ENCODE results near the gene DAAM1. TPM values are rescaled to one million over a fixed set of nuclear protein-coding genes. Genes with fewer than 3 reads are reported as not detected.

The DAAM1 gene
- total RNA-seq, 3 donors from 2014 or later (not counting 1 experiment from before 2014, with no cell fraction given), result 10.9 to 31.4 (median 12.6) TPM

DNA sequence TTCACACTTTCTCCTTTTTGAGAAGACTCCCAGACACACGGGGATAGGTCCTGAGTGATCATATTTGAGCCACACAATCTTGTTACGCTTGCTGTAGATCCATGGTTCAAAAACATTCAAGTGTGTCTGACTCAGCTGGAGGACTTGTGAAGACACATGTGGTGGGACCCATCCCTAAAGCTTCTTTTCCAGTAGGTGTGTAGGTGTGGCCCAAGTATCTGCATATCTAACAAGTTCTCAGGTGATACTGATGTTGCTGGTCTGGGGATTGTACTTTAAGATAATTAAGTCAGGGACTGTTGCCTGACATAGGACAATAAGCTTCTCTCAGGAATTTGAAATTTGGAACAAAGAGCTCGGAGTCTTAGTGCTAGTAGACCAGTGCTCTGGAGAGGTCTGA, 4.1 kb upstream of the DAAM1 start:
- Mint-ChIP-seq H3K27ac (no peak overlapping the region), H3K4me1 (peaks cover 13 to 16% of the 10 kb centered on the region in 2 donors), H3K9me3 (no peaks in the 10 kb centered on the region), H3K36me3 (no peaks in the 10 kb centered on the region), H3K27me3 (ENCODE audit: low read depth in 2 of 2) (peaks cover 19 to 54% of the 10 kb centered on the region in 2 donors), H3K4me3 (no peak overlapping the region)
- Histone ChIP-seq H3K27me3 (ENCODE audit: control insufficient read depth, insufficient read depth, low read length) (peaks cover 4% of the 10 kb centered on the region), H3K4me1 (ENCODE audit: control insufficient read depth, insufficient read depth, low read length) (peaks cover 10% of the 10 kb centered on the region), H3K36me3 (ENCODE audit: control insufficient read depth, insufficient read depth, low read length) (no peaks in the 10 kb centered on the region), H3K27ac (ENCODE audit: low read length) (no peak overlapping the region), H3K4me3 (ENCODE audit: low read length) (no peak overlapping the region), H3K9me3 (ENCODE audit: control insufficient read depth, insufficient read depth, low read length) (no peaks in the 10 kb centered on the region)
- no peak for ATAC-seq
- intact Hi-C loops (cut with micrococcal nuclease), result loop anchor here (10.0 kb wide), 1 partner anchor 970 kb away; no protein-coding TSS in a partner anchor
- WGBS (ENCODE audit: insufficient coverage), result 88% methylated on average over 3 of the region's 3 CpGs
- DNase-seq, result no peak
- TF ChIP-seq, protein P1, sequence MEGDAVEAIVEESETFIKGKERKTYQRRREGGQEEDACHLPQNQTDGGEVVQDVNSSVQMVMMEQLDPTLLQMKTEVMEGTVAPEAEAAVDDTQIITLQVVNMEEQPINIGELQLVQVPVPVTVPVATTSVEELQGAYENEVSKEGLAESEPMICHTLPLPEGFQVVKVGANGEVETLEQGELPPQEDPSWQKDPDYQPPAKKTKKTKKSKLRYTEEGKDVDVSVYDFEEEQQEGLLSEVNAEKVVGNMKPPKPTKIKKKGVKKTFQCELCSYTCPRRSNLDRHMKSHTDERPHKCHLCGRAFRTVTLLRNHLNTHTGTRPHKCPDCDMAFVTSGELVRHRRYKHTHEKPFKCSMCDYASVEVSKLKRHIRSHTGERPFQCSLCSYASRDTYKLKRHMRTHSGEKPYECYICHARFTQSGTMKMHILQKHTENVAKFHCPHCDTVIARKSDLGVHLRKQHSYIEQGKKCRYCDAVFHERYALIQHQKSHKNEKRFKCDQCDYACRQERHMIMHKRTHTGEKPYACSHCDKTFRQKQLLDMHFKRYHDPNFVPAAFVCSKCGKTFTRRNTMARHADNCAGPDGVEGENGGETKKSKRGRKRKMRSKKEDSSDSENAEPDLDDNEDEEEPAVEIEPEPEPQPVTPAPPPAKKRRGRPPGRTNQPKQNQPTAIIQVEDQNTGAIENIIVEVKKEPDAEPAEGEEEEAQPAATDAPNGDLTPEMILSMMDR (IDR thresholded peaks at IDR 0.05), result no peak

DNA sequence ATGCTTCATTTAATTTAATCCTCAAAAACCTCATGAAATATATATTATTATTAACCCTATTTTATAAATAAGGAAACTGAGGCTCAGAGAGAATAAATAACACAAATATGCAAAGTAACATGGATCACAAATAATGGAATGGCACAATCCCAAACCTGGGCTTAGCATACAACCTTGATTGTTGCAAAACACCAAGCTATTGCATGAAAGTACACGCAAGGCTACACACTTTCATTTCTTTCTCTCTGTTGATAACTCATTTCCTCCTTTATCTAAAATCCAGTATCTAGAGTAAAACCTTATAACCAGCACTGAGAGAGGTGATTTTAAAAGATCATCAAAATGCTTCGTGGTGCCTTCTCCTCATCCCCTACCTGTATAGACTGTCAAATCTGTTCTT, 2.8 kb upstream of the DAAM1 start:
- intact Hi-C loops (cut with micrococcal nuclease), result loop anchor here (5.0 to 10.0 kb wide), 2 partner anchors 969 to 1793 kb away; partner anchors contain the start of gene NAA30
- H3K36me3 Mint-ChIP-seq, result no peaks in the 10 kb centered on the region

DNA sequence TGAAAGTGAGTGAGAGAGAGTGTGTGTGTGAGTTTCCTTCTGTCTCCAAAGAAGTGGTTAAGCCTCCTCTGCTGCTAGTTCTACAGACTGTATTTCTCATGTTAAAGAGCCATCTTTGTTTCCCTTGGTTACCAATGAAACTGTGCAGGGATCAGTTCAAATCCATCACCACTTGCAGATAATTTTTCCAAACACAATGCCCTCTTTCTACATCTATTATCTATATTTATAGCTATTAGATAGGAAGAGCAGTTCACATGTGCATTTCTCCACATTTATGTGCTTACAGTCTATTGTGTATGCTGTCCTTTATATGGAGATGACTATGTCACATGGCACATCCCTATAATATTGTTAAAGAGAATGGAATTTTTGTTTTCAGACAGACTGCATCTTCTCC, 2.2 kb upstream of the DAAM1 start:
- no peak overlapping the region for H3K27ac Mint-ChIP-seq
- ATAC-seq (no peak), DNase-seq (no peak)
- no peaks in the 10 kb centered on the region for H3K9me3 Mint-ChIP-seq
- H3K4me1 Mint-ChIP-seq, result peaks cover 24 to 29% of the 10 kb centered on the region in 2 donors
- H3K36me3 Mint-ChIP-seq, result no peaks in the 10 kb centered on the region
- no peaks in the 10 kb centered on the region for H3K36me3 ChIP-seq (ENCODE audit: control insufficient read depth, insufficient read depth, low read length)
- H3K4me1 ChIP-seq (ENCODE audit: control insufficient read depth, insufficient read depth, low read length), result peaks cover 22% of the 10 kb centered on the region
- no peak overlapping the region for H3K4me3 ChIP-seq (ENCODE audit: low read length)
- H3K9me3 ChIP-seq (ENCODE audit: control insufficient read depth, insufficient read depth, low read length), result no peaks in the 10 kb centered on the region
- intact Hi-C loops (cut with micrococcal nuclease), result loop anchor here (5.0 to 10.0 kb wide), 2 partner anchors 968 to 1794 kb away; partner anchors contain the start of gene NAA30
- H3K4me3 Mint-ChIP-seq, result no peak overlapping the region
- no peak overlapping the region for H3K27ac ChIP-seq (ENCODE audit: low read length)
- H3K27me3 Mint-ChIP-seq (ENCODE audit: low read depth in 2 of 2), result peaks cover 17 to 41% of the 10 kb centered on the region in 2 donors
- TF ChIP-seq, protein P1 (IDR thresholded peaks at IDR 0.05), result no peak
- H3K27me3 ChIP-seq (ENCODE audit: control insufficient read depth, insufficient read depth, low read length), result peaks cover 4% of the 10 kb centered on the region

More for the DNA sequence above, 2.8 kb upstream of the DAAM1 start:
- Mint-ChIP-seq H3K4me1 (peaks cover 24 to 29% of the 10 kb centered on the region in 2 donors), H3K4me3 (no peak overlapping the region), H3K27ac (no peak overlapping the region), H3K27me3 (ENCODE audit: low read depth in 2 of 2) (peaks cover 17 to 41% of the 10 kb centered on the region in 2 donors), H3K9me3 (no peaks in the 10 kb centered on the region)
- peaks cover 22% of the 10 kb centered on the region for H3K4me1 ChIP-seq (ENCODE audit: control insufficient read depth, insufficient read depth, low read length)
- TF ChIP-seq, protein P1 (IDR thresholded peaks at IDR 0.05), result no peak
- peaks cover 4% of the 10 kb centered on the region for H3K27me3 ChIP-seq (ENCODE audit: control insufficient read depth, insufficient read depth, low read length)
- WGBS (ENCODE audit: insufficient coverage), result 100% methylated on average over 2 of the region's 2 CpGs
- H3K27ac ChIP-seq (ENCODE audit: low read length), result no peak overlapping the region
- no peak overlapping the region for H3K4me3 ChIP-seq (ENCODE audit: low read length)
- ATAC-seq, result no peak
- H3K9me3 ChIP-seq (ENCODE audit: control insufficient read depth, insufficient read depth, low read length), result no peaks in the 10 kb centered on the region
- no peak for DNase-seq
- no peaks in the 10 kb centered on the region for H3K36me3 ChIP-seq (ENCODE audit: control insufficient read depth, insufficient read depth, low read length)

DNA sequence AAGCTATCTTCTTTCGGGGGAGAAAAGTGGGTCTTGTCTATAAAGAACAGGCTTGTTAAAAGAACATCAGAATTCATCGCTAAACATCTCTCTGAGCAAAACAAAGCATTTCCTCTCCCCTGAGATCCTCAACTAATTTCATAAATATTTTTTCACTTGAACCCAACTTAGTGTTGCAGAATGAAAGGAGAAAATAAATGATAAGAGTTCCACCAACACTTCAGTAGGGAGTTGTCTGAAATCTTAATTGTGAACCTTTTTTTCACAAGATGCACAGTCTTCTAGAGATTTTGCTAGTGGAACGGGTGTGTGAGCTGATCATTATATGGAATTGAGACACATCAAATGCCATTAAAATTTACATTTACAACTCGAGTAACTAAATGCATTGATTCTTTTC, 1.3 kb upstream of the DAAM1 start:
- intact Hi-C loops (cut with micrococcal nuclease), result loop anchor here (5.0 to 10.0 kb wide), 2 partner anchors 968 to 1795 kb away; partner anchors contain the start of gene NAA30
- Mint-ChIP-seq H3K27ac (peak overlapping the region; percentile 89 to 96), H3K4me3 (peak overlapping the region; percentile 98), H3K36me3 (no peaks in the 10 kb centered on the region), H3K4me1 (peaks cover 24 to 34% of the 10 kb centered on the region in 2 donors), H3K9me3 (no peaks in the 10 kb centered on the region), H3K27me3 (ENCODE audit: low read depth in 2 of 2) (peaks cover 17 to 41% of the 10 kb centered on the region in 2 donors)
- ATAC-seq, result no peak
- Histone ChIP-seq H3K4me3 (ENCODE audit: low read length) (no peak overlapping the region), H3K27ac (ENCODE audit: low read length) (no peak overlapping the region), H3K27me3 (ENCODE audit: control insufficient read depth, insufficient read depth, low read length) (peaks cover 4% of the 10 kb centered on the region), H3K4me1 (ENCODE audit: control insufficient read depth, insufficient read depth, low read length) (peaks cover 22% of the 10 kb centered on the region), H3K9me3 (ENCODE audit: control insufficient read depth, insufficient read depth, low read length) (no peaks in the 10 kb centered on the region), H3K36me3 (ENCODE audit: control insufficient read depth, insufficient read depth, low read length) (no peaks in the 10 kb centered on the region)
- WGBS (ENCODE audit: insufficient coverage), result 72% methylated on average over 2 of the region's 4 CpGs
- TF ChIP-seq, protein P1 (IDR thresholded peaks at IDR 0.05), result no peak
- DNase-seq, result no peak

All from natural killer cell (primary cell).